Natural killer cell (primary cell): Measurements from ENCODE around the gene C1orf167. TPM values are rescaled to one million over a fixed set of nuclear protein-coding genes. Genes with fewer than 3 reads are reported as not detected.

Experiments
- ATAC-seq, 3 donors: fragments of 150-1000 bp in 2 of 3; fragments of 200-7000 bp in 1 of 3; cut with Tn5 transposase; 1 replicate in 1 of 3; 2 replicates in 2 of 3; pipeline ENCODE4 v1.10.0; 2021; ENCODE audit warnings: mild to moderate bottlenecking in 2 of 3, moderate library complexity in 2 of 3
- DNase-seq, 2 donors: peaks; one replicate each; pipeline versions ENCODE4 v3.0.0 to v3.0.0-alpha.2; 2013 to 2021; ENCODE audit warnings: mixed read lengths in 1 of 2
- H3K27ac ChIP-seq: one replicate; pipeline ENCODE4 v1.5.1; 2013; ENCODE audit warnings: mild to moderate bottlenecking, low read length
- H3K27me3 ChIP-seq: one replicate; pipeline ENCODE4 v1.6.1; 2013; ENCODE audit warnings: low read length; ENCODE audit not compliant: control insufficient read depth, insufficient read depth
- H3K36me3 ChIP-seq: one replicate; pipeline ENCODE4 v1.6.1; 2013; ENCODE audit warnings: low read length; ENCODE audit not compliant: control insufficient read depth, insufficient read depth
- H3K4me1 ChIP-seq: one replicate; pipeline ENCODE4 v1.6.1; 2013; ENCODE audit warnings: low read length; ENCODE audit not compliant: control insufficient read depth, insufficient read depth
- H3K4me3 ChIP-seq: one replicate; pipeline ENCODE4 v1.5.1; 2013; ENCODE audit warnings: low read length
- H3K9me3 ChIP-seq: one replicate; pipeline ENCODE4 v1.6.1; 2013; ENCODE audit warnings: low read length; ENCODE audit not compliant: control insufficient read depth, insufficient read depth
- H3K27ac Mint-ChIP-seq, 2 donors: one replicate each; pipeline ENCODE4 v1.8.0; 2022; ENCODE audit warnings: mild to moderate bottlenecking in 2 of 2, mixed read lengths in 2 of 2, moderate library complexity in 1 of 2
- H3K27me3 Mint-ChIP-seq, 2 donors: one replicate each; pipeline ENCODE4 v1.8.0; 2022; ENCODE audit warnings: low read depth in 2 of 2, mixed read lengths in 2 of 2
- H3K36me3 Mint-ChIP-seq: one replicate; pipeline ENCODE4 v1.8.0; 2022; ENCODE audit warnings: mixed read lengths
- H3K4me1 Mint-ChIP-seq, 2 donors: one replicate each; pipeline ENCODE4 v1.8.0; 2022; ENCODE audit warnings: mixed read lengths in 2 of 2
- H3K4me3 Mint-ChIP-seq: one replicate; pipeline ENCODE4 v1.8.0; 2022; ENCODE audit warnings: mild to moderate bottlenecking, moderate library complexity, mixed read lengths
- H3K9me3 Mint-ChIP-seq, 2 donors: one replicate each; pipeline ENCODE4 v1.8.0; 2022; ENCODE audit warnings: mixed read lengths in 2 of 2
- CTCF ChIP-seq: fragments of 200-600 bp; IDR thresholded peaks from one replicate; pipeline ENCODE4 v1.8.0; 2022; ENCODE audit warnings: antibody characterized with exemption
- WGBS: methylation state at CpG from one replicate; pipeline ENCODE4 v1.1.7; 2013; ENCODE audit warnings: missing lambda C conversion rate; ENCODE audit not compliant: insufficient coverage; 5-methylcytosine and 5-hydroxymethylcytosine counted together
- intact Hi-C: fragments of 100-400 bp; cut with micrococcal nuclease; formaldehyde crosslinking; loops from one replicate; pipeline ENCODE4 v1.14.2; 2022
- total RNA-seq, 4 donors: library from RNA; stranded (reverse); fragments of 120-200 nt in 1 of 4; gene quantifications; one replicate each; pipeline versions ENCODE4 v1.2.3 to v1.2.4, GENCODE V29; 2013 to 2022

C1orf167 gene
- total RNA-seq, 3 donors from 2014 or later (not counting 1 experiment from before 2014, with no cell fraction given): 0.15 TPM; not detected in 2

- no peaks in the 10 kb centered on the region for H3K9me3 ChIP-seq
- Mint-ChIP-seq H3K27ac (no peak overlapping the region), H3K27me3 (no peaks in the 10 kb centered on the region), H3K4me1 (peaks cover 5 to 6% of the 10 kb centered on the region in 2 donors), H3K9me3 (no peaks in the 10 kb centered on the region), H3K36me3 (peaks cover 6% of the 10 kb centered on the region), H3K4me3 (no peak overlapping the region)
- 96% methylated on average over 28 of the region's 28 CpGs for WGBS
- H3K4me3 ChIP-seq: no peak overlapping the region
- H3K4me1 ChIP-seq: no peaks in the 10 kb centered on the region
- no peaks in the 10 kb centered on the region for H3K27me3 ChIP-seq
- DNase-seq (no peak), ATAC-seq (no peak)
- intact Hi-C loops: no loop called here
- H3K27ac ChIP-seq: no peak overlapping the region
- TF ChIP-seq CTCF: no peak
- H3K36me3 ChIP-seq: peaks cover 63% of the 10 kb centered on the region
Measured at GRCh38 chr1:11835441-11836225, 73.6 kb downstream of the C1orf167 start.

- H3K27me3 Mint-ChIP-seq: no peaks in the 10 kb centered on the region
- H3K36me3 Mint-ChIP-seq: peaks cover 6% of the 10 kb centered on the region
- no peak overlapping the region for H3K4me3 Mint-ChIP-seq
- Histone ChIP-seq H3K27ac (no peak overlapping the region), H3K36me3 (peaks cover 73% of the 10 kb centered on the region), H3K27me3 (no peaks in the 10 kb centered on the region), H3K9me3 (no peaks in the 10 kb centered on the region), H3K4me1 (peaks cover 3% of the 10 kb centered on the region), H3K4me3 (no peak overlapping the region)
- TF ChIP-seq CTCF: no peak
- intact Hi-C loops: no loop called here
- no peak for ATAC-seq
- peaks cover 5 to 6% of the 10 kb centered on the region in 2 donors for H3K4me1 Mint-ChIP-seq
- DNase-seq: no peak
- H3K27ac Mint-ChIP-seq: no peak overlapping the region
- 95% methylated on average over 36 of the region's 36 CpGs for WGBS
- no peaks in the 10 kb centered on the region for H3K9me3 Mint-ChIP-seq
Measured at GRCh38 chr1:11836955-11837766, 75.2 kb downstream of the C1orf167 start.

- no peak overlapping the region for H3K4me3 ChIP-seq
- H3K27ac ChIP-seq: no peak overlapping the region
- Mint-ChIP-seq H3K27ac (no peak overlapping the region), H3K4me1 (peaks cover 5 to 11% of the 10 kb centered on the region in 2 donors), H3K4me3 (no peak overlapping the region), H3K9me3 (no peaks in the 10 kb centered on the region), H3K36me3 (peaks cover 6% of the 10 kb centered on the region), H3K27me3 (no peaks in the 10 kb centered on the region)
- peaks cover 7% of the 10 kb centered on the region for H3K4me1 ChIP-seq
- ATAC-seq (no peak), DNase-seq (no peak)
- intact Hi-C loops: loop anchor here (1.0 to 2.0 kb wide), 3 partner anchors 56 to 129 kb away; no protein-coding TSS in a partner anchor
- no peaks in the 10 kb centered on the region for H3K9me3 ChIP-seq
- WGBS: 93% methylated on average over 11 of the region's 11 CpGs
- no peak for TF ChIP-seq CTCF
- no peaks in the 10 kb centered on the region for H3K27me3 ChIP-seq
- peaks cover 73% of the 10 kb centered on the region for H3K36me3 ChIP-seq
Measured at GRCh38 chr1:11837767-11838348, 75.9 kb downstream of the C1orf167 start.
